Activated CD8-positive, alpha-beta memory T cell treated with anti-CD3 and anti-CD28 coated beads, Interleukin-2, amount 50 U/mL, for 4 hours (primary cell): ENCODE measurements around the gene OR6C75.
"Not testable (repeated sequence)": the region's sequence is repeated elsewhere in the genome, so short reads cannot be mapped to it uniquely, and the experiment has no call there.

ENCODE experiments used
- DNase-seq: peaks from one replicate; pipeline ENCODE4 v3.0.0-alpha.2; 2020

OR6C75 gene

DNA sequence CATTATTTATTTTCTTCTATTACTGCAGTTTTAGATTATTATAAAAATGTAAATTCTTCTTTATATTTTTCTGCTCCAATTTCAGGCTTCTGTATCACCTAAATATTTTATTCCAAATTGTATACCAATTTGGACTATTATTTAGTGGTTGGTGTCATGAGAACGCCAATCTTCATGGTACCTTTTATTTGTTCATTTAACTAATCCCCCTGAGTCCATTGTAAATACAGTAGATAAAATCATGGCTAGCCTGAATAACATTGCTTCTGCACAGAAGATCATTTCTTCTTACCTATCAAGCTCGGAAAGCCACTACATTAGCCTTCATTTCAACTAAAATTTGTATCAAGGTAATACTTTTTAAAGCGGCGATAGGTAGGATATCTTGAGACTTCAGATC, at the start of gene OR6C75:
OR6C75 (plus strand) TSS at position 301 of the 400 bp plus-strand sequence. CDS start 2,136 bp downstream, outside the sequence.
- no peak for DNase-seq

DNA sequence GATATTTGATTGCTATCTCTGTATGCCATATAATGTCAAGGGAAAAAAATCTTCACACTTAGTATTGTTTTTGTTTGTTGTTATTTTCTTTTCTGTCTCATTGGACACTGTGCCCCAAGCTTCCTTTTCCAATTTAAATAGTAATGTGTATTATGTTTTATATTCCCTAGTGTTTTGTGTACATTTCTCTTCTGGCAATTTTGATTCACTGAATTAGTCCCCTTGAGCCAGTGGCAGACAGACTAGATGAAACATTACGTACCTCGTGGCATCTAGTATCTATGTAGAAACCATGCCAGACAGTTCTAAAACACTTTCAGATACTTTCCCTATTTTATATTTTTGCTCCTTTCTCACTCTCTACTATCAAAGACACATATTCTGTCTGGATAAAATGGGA, 48.7 kb upstream of the OR6C75 start, which contains the start of gene OR6C1:
OR6C1 (plus strand) TSS at position 301 of the 400 bp plus-strand sequence. CDS start 6,257 bp downstream, outside the sequence.
- no peak for DNase-seq

DNA sequence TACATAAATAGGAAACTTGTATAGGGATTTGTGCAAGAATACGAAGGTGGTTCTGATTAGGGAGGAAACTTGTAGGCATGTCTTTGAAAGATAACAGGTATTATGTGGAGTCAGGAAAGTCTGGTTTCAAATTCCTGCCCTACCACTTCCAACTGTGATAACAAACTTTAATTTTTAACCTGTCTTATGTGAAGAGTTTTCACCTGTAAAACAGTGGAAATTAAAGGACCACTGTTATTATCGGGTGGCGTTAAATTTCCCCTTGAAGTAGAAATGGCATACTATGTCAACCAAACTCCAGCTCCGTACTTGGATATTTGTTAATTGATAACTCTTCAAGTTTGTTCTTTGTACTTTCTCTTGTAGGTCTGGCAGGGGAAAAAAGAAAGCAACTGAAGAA, 42.6 kb upstream of the OR6C75 start:
- DNase-seq = no peak

DNA sequence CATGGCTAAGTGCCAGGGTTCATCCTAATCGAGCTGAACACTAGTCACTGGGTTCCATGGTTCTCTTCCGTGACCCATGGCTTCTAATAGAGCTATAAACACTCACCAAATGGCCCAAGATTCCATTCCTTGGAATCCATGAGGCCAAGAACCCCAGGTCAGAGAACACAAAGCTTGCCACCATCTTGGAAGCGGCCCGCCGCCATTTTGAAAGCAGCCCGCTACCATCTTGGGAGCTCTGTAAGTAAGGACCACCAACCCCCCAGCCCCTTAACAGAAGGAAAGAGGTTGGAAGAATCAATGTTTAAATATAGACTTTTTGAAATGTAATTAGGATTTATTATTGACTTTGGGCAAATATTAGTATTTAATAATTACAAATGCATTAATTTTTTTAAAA, 37.0 kb upstream of the OR6C75 start:
- DNase-seq = not testable (repeated sequence)

DNA sequence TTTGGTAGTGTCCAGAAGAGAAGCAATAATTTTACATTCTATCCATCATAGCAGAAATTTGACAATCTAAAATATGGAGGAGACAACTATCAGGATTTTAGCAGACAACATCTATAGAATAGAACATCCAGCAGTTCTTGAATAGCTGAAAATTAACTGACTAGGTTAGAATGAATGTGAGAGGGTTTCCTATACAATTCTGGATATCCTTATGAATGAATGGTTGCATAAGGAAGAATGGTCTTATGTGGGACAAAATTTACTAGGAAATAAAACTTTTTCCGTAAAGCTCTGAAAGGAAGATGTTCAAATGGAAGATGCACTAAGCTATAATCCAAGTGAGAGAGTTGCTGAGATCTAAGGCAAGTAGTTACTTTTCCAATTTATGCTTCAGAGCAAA, 32.3 kb upstream of the OR6C75 start, which contains the start of gene OR6C3:
OR6C3 (plus strand) TSS at position 301 of the 400 bp plus-strand sequence. CDS start 955 bp downstream, outside the sequence.
- DNase-seq = no peak

DNA sequence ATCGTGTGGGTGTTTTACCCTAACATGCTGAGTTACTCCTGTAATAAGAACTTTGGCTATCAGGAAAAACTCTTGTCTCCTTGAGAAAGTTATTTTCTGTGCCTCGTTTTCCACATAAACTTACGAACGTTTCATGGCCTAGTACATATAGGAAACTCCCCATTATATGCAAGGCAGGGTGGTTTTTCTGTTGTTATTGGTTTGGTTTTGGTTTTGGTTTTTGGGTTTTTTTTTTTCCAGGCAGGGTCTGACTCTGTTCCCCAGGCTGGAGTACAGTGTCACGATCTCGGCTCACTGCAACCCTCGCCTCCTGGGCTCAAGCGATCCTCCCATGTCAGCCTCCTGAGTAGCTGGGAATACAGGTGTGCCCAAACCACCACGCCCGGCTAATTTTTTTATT, 26.8 kb upstream of the OR6C75 start:
- DNase-seq = no peak

DNA sequence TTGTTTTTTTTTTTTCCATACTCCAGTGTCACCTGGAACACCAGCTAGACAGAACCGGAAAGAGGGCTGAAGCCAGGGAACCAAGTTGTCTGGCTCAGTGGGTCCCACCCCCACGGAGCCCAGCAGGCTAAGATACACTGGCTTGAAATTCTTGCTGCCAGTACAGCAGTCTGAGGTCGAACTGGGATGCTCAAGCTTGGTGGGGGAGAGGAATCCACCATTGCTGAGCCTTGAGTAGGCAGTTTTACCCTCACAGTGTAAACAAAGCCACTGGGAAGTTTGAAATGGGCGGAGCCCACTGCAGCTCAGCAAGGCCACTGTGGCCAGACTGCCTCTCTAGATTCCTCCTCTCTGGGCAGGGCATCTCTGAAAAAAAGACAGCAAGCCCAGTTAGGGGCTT, 7.4 kb upstream of the OR6C75 start:
- DNase-seq = not testable (repeated sequence)

DNA sequence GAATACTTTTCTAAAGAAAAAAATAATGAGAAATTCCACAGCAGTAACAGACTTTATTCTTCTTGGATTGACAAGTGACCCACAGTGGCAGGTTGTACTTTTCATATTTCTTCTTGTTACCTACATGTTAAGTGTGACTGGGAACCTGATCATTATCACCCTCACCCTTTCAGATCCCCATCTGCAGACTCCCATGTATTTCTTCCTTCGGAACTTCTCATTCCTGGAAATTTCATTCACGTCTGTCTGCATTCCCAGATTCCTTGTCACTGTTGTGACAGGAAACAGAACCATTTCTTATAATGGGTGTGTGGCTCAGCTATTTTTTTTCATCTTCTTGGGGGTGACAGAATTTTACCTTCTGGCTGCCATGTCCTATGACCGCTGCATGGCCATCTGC, 2.3 kb downstream of the OR6C75 start:
- DNase-seq = no peak

DNA sequence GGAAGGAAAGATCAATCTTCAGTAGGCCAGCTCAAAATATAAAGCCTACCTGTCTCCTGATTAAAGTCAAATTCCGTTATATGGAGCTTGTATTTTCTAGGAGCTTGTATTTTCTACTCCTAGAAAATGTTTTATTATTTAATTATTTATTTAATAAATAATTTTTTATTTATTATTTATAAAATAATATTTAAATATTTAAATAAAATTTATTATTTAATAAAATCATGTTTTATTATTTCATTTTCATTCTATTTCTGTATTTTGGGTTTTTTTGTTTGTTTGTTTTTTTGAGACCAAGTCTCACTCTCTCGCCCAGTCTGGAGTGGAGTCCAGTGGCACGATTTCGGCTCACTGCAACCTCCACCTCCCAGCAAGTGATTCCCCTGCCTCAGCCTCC, 9.7 kb downstream of the OR6C75 start:
- DNase-seq = no peak

DNA sequence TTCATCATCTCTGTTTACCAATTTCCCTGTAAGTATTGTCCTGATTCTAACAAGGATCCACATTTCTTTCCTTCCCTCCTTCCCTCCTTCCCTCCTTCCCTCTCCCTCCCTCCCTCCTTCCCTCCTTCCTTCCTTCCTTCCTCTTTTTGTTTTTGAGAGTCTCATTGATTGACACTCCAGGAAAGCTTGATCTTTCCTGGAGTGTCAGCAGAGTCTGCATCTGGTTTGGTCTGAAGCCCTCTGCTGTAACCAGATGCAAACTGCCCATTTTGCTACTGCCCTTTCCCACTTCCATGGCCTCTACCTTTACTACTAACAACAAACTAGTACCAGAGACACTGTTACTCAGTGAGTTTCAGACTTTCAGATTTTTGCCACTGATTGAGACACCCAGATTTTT, 23.1 kb downstream of the OR6C75 start:
- no peak for DNase-seq

DNA sequence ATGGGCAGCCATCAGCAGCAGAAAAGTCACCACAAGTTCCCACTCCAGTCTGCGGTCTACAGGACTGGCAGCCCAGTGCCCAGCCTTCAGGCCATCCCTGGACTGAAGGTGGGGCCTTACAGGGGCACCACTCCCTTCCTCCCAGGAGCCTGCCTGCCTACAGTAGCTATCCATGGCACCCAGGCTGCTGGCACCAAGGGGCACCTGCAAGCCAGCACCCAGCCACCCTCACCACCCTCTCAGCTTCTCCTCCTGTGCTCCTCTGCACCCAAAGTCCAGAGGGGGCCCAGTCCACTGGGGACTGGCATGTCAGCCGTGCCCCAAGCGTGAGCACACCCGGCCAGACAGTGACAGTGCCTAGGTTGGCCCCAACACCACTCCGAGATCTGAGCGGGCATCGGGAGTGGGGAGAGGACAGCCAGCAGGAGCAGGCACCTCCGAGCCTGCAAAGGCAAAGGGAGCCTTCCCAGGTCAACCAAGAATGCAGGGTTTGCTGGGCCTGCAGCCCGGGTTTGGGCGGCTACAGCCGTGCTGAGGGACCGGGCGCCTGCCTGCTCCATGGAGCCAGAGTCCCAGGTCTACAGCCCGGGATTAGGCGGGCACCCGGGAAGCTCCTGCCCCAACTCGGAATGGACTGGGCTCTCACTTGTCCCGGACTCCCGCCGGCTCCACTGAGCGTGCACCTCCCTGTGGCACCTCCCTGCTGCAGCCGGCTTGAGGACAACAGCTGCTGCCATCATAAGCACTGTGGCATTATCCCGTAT, 29.4 kb downstream of the OR6C75 start:
- no peak for DNase-seq

DNA sequence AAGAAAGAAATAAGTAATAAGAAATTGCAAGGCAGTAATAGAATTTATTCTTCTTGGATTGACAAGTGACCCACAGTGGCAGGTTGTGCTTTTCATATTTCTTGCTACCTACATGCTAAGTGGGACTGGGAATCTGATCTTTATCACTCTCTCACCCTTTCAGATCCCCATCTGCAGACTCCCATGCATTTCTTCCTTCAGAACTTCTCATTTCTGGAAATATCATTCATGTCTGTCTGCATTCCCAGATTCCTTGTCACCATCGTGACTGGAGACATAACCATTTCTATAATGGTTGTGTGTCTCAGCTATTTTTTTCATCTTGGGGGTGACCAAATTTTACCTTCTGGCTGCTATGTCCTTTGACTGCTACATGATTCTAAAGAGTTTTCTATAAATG, 33.6 kb downstream of the OR6C75 start:
- DNase-seq = no peak

DNA sequence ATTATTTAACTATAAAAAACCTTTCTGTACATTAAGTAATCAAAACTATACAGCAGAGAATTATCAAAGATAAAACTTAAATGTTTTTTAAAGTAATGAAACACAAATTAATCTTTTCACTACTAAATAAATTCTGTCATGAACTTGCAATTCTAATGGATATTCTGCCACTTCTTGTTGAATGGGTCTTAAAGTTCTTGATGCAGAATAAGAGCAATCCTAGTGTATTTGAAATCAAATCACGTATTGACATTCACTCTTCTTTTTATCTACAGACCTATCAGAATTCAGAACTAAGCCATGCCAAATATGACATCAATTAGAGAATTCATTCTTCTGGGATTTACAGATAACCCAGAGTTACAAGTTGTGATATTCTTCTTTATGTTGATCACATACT, 37.5 kb downstream of the OR6C75 start, which contains the start of gene OR6C65:
OR6C65 (plus strand) TSS at position 301 of the 400 bp plus-strand sequence; CDS start at position 301, 0 bp downstream.
- DNase-seq = no peak

DNA sequence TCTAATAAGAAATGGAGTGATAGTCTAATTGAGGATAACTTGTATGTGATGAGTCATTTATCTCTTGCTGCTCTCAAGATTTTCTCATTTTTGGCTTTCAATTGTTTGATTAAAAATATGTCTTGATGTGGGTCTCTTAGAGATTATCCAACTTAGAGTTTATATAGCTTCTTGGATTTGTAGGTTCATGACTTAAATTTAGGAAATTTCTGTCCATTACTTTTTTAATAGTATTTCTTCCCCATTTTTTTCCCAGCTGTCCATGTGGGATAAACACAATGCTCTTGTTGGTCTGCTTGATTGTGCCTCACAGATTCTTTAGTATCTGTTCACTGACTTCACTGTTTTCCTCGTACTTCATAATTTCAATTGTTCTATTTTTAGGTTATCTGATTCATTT, 45.1 kb downstream of the OR6C75 start:
- no peak for DNase-seq

DNA sequence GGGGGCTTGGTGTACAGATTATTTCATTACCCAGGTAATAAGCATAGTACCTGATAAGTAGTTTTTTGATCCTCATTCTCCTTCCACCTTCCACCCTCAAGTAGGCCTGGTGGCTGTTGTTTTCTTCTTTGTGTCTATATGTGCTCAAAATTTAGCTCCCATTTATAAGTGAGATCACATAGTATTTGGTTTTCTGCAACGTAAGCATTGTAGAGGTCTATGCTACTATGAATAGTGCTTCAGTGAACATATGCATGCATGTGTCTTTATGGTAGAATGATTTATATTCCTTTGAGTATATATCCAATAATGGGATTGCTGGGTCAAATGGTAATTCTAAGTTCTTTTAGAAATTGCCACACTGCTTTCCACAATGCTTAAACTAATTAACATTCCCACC, 46.4 kb downstream of the OR6C75 start:
- DNase-seq = not testable (repeated sequence)

DNA sequence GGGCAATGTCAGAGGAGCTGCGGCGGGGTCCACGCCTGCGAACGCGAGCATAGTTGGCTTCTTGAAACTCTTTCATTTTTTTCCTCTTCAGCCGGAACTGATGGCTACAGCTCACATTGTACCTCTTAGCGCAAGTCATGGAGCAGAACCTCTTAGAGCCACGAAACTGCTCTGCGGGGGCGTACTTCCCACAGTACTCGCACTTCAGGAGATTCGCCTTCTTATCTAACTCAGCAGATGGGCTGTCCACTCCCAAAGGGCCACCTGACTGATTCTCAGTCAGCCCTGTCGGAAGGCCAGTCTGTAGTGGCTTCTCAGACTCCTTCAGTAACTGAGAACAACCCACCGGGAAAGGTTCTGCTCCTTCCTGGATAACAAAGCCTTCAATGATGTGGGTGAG, 49.4 kb downstream of the OR6C75 start:
- not testable (repeated sequence) for DNase-seq

DNA sequence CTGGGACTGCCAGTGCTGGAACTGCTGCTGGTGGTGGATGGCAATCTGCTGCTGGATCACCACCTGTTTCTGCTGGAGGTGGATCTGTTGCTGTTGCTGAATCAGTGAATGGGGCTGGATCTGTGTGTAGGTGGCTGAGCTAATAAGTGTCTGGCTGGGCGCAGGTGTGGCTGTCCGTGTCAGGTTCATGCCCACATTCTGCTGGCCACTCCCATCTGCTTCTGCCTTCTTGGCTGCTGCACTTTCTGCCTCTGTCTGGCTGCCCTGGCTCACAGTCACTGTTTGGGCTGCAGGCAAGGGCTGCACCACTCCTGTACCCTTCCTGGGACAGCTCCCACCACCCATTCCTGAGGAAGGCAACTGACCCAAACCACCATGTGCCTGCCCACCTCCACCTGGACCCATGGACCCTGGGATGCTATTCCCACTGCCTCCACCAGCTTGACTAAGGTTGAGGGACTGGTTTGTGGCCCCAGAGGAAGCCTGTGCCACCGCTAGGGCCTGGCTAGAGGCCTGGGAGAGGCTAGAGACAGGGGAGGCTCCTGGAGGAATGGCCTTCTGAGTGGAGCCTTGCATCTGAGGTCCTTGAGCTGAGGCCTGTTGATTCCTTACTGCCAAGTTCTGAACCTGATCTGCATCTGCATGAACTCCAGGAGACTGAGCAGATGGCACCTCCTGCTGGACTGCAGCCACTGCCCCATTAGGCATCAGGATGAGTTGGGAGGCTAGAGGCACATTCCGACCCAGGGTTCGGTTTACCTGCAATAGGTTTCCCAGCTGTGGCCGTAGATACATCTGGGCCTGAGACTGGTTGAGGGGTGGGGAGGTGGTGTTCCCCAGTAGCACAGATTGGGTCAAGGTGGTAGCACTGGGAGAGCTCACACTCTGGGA, 51.0 kb downstream of the OR6C75 start:
- DNase-seq = not testable (repeated sequence)

DNA sequence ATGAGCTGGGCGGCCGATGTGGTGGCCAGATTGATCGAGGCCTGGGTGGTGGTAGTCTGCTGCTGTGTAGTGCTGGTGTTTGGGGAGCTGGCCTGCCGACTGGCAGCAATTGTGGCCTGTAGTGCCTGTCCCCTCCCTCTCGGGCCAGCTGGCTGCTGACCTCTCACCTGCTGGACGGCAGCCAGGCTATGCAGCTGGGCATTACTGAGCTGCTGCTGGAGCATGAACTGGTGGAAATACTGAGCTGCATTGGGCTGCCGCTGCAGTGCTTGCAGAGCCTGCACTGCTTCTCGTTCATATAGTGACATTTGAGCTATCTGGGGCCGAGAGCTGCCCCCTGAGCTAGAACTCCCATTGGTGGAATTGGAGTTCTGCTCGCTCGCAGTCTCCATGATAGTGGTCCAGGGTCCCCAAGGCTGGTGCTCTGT, 51.6 kb downstream of the OR6C75 start:
- DNase-seq = not testable (repeated sequence)

DNA sequence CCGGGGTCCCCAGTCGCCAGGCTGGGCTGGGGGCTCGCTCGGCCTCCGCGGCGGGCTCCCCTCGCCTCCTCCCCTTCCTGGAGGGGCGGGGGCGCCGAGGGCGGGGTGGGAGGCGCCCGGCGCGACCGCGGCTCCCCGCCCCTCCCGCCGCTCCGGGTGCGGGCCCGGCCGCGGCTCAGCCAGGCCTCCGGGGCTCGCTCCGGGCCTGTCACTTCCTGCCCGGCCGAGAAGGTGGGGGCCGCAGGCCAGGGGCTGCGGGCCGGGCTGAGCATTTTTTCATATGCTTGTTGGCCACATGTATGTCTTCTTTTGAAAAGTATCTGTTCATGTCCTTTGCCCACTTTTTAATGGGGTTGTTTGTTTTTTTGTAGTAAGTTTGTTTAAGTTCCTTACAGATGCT, 52.1 kb downstream of the OR6C75 start:
- DNase-seq = not testable (repeated sequence)

DNA sequence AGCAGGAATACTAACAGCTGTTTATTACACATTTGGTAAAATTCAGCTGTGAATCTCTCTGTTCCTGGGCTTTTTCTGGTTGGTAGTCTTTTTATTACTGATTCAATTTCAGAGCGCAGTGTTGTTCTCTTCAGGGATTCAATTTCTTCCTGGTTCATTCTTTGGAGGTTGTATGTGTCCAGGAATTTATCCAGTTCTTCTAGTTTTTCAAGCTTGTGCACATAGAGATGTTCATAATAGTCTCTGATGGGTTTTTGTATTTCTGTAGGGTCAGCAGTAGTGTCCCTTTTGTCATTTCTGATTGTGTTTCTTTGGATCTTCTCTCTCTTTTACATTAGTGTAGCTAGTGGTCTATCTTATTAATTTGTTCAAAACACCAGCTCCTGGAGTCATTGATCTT, 54.2 kb downstream of the OR6C75 start:
- DNase-seq = no peak
